ENCODE measurements around the gene AP4M1. TPM values are rescaled to one million over a fixed set of nuclear protein-coding genes. Genes with fewer than 3 reads are reported as not detected.
A peak's percentile ranks its signal among the peaks of the same experiment; 100 is the strongest.

AP4M1 gene
- total and polyA plus RNA-seq, 4 donors = 3.3 to 5.5 (median 4.8) TPM

DNA sequence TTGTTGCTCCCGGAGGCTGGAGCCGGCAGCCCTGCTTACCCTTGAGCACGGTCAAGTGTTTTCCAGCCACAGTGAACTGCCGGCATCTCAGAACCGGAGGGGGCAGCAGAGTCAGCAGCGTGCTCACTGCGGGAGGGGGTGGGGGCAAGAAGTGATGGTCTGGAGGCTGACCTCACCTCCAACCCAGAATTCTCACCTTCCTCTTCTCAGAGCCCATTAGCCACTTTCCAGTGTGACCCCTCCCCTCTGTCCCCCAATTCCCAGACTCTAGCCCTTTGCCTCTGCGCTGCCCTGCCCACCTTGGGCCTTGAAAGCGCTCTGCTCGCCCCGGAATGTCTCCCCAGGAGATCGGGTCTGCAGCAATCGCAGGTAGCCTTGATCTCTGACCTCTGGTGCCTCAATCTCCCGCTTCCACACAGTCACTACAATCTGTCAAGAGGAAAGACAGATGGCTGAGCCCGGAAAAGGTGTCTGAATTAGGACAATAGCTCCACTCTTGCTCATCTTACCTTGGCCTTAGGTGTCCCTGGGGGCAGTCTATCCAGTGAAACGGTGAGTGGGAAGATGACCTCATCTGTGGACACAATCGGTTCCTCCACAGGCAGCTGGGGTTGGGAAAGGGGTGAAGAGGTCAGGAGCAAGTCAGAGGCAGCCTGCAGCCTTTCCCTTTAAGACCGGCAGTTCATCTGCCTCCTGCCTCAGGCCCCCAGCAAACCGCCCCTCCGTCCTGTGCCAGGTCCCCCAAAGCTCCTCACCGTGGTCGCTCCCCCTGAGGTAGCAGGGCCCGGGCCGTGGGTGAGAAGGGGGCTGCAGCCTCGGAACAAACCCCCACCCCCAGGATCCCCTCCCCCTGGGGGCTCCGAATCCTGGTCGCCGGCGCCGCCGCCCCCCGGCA is 56.1 kb downstream of the AP4M1 start:
- peak overlapping the region in 1 of 2 donors; percentile 35 for H3K9ac ChIP-seq (ENCODE audit: low read depth in 1 of 2, low read length in 2 of 2)
- peak overlapping the region; percentile 77 to 95 (median 83) for H3K4me3 ChIP-seq (ENCODE audit: low read depth in 1 of 3, low read length in 3 of 3)
- no peaks in the 10 kb centered on the region for H3K27me3 ChIP-seq (ENCODE audit: control insufficient read depth in 4 of 4, insufficient read depth in 4 of 4, low read length in 3 of 4)
- WGBS = 27% methylated on average over 32 of the region's 32 CpGs
- no peaks in the 10 kb centered on the region for H3K9me3 ChIP-seq (ENCODE audit: control insufficient read depth in 4 of 4, low read length in 3 of 4)
- peak overlapping the region; percentile 84 to 92 for H3K27ac ChIP-seq (ENCODE audit: low read depth in 1 of 2, low read length in 2 of 2)
- TF ChIP-seq EGR1 (IDR thresholded peaks at IDR 0.05; ENCODE audit: low read depth in 2 of 2) (no peak), YY1 (IDR thresholded peaks at IDR 0.05) (no peak), JUND (IDR thresholded peaks at IDR 0.05) (peak; percentile 92 to 93), HNF4A (conservative IDR thresholded peaks at IDR 0.05) (peak; percentile 23 to 46), RXRA (IDR thresholded peaks at IDR 0.05) (peak; percentile 64 to 75), FOXA2 (IDR thresholded peaks at IDR 0.05) (peak; percentile 17), NR2F2 (IDR thresholded peaks at IDR 0.05) (peak; percentile 80), SP1 (IDR thresholded peaks at IDR 0.05) (no peak)
- TF ChIP-seq, protein P1, sequence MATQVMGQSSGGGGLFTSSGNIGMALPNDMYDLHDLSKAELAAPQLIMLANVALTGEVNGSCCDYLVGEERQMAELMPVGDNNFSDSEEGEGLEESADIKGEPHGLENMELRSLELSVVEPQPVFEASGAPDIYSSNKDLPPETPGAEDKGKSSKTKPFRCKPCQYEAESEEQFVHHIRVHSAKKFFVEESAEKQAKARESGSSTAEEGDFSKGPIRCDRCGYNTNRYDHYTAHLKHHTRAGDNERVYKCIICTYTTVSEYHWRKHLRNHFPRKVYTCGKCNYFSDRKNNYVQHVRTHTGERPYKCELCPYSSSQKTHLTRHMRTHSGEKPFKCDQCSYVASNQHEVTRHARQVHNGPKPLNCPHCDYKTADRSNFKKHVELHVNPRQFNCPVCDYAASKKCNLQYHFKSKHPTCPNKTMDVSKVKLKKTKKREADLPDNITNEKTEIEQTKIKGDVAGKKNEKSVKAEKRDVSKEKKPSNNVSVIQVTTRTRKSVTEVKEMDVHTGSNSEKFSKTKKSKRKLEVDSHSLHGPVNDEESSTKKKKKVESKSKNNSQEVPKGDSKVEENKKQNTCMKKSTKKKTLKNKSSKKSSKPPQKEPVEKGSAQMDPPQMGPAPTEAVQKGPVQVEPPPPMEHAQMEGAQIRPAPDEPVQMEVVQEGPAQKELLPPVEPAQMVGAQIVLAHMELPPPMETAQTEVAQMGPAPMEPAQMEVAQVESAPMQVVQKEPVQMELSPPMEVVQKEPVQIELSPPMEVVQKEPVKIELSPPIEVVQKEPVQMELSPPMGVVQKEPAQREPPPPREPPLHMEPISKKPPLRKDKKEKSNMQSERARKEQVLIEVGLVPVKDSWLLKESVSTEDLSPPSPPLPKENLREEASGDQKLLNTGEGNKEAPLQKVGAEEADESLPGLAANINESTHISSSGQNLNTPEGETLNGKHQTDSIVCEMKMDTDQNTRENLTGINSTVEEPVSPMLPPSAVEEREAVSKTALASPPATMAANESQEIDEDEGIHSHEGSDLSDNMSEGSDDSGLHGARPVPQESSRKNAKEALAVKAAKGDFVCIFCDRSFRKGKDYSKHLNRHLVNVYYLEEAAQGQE (IDR thresholded peaks at IDR 0.05) = no peak
- TF ChIP-seq, protein P2, sequence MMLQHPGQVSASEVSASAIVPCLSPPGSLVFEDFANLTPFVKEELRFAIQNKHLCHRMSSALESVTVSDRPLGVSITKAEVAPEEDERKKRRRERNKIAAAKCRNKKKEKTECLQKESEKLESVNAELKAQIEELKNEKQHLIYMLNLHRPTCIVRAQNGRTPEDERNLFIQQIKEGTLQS (IDR thresholded peaks at IDR 0.05) = peak; percentile 70
- peaks cover 2 to 30% (median 11%) of the 10 kb centered on the region in 4 donors for H3K36me3 ChIP-seq (ENCODE audit: control insufficient read depth in 4 of 4, insufficient read depth in 3 of 4, low read depth in 1 of 4, low read length in 3 of 4)
- peaks cover 3 to 17% (median 10%) of the 10 kb centered on the region in 4 donors for H3K4me1 ChIP-seq (ENCODE audit: control insufficient read depth in 4 of 4, insufficient read depth in 4 of 4, low read length in 3 of 4)
- DNase-seq (ENCODE audit: low spot score) = peak; percentile 55

Small RNA genes within 50 kb of the gene (small RNA-seq; reads per million reads assigned to genes)
- gene MIR106B = 97.8 reads per million, percentile 98 among the genes with 10 or more reads in this experiment
- gene MIR25 = 920 reads per million, percentile 99 among the genes with 10 or more reads in this experiment
- 299 reads per million, percentile 98 among the genes with 10 or more reads in this experiment for gene MIR93

Other genes with a start within 250 kb of the AP4M1 start
- under 1 TPM in 1 of 2 donors, not detected in 1; 0.25 TPM for gene OR2AE1, start 224.6 kb upstream of the AP4M1 start, total RNA-seq
- gene OR2AE1, start 224.6 kb upstream of the AP4M1 start, polyA plus RNA-seq = not detected
- 10 to 100 TPM; 16.2 to 23.0 TPM for gene TRIM4, start 182.1 kb upstream of the AP4M1 start, total RNA-seq
- 10 to 100 TPM; 11.9 to 13.1 TPM for gene TRIM4, start 182.1 kb upstream of the AP4M1 start, polyA plus RNA-seq
- gene GJC3, start 172.0 kb upstream of the AP4M1 start, total RNA-seq = under 1 TPM; 0.08 to 0.09 TPM
- gene GJC3, start 172.0 kb upstream of the AP4M1 start, polyA plus RNA-seq = 1 to 10 TPM in 1 of 2 donors, under 1 TPM in 1; 0.20 to 1.3 TPM
- gene AZGP1, start 125.6 kb upstream of the AP4M1 start, total RNA-seq = 100 to 1,000 TPM in 1 of 2 donors, 10 to 100 TPM in 1; 99.5 to 952 TPM
- gene AZGP1, start 125.6 kb upstream of the AP4M1 start, polyA plus RNA-seq = 1,000 to 10,000 TPM; 1,348 to 2,721 TPM
- 100 to 1,000 TPM in 1 of 2 donors, 10 to 100 TPM in 1; 20.5 to 117 TPM for gene ZKSCAN1, start 86.0 kb upstream of the AP4M1 start, total RNA-seq
- 10 to 100 TPM; 11.8 to 39.7 TPM for gene ZKSCAN1, start 86.0 kb upstream of the AP4M1 start, polyA plus RNA-seq
- gene ZSCAN21, start 51.9 kb upstream of the AP4M1 start, total RNA-seq = 1 to 10 TPM; 8.5 to 8.6 TPM
- 1 to 10 TPM; 4.6 to 5.3 TPM for gene ZSCAN21, start 51.9 kb upstream of the AP4M1 start, polyA plus RNA-seq
- 10 to 100 TPM; 14.0 to 18.2 TPM for gene ZNF3, start 19.9 kb upstream of the AP4M1 start, total RNA-seq
- 10 to 100 TPM; 10.2 to 10.4 TPM for gene ZNF3, start 19.9 kb upstream of the AP4M1 start, polyA plus RNA-seq
- 10 to 100 TPM; 28.7 to 30.8 TPM for gene COPS6, start 12.7 kb upstream of the AP4M1 start, total RNA-seq
- gene COPS6, start 12.7 kb upstream of the AP4M1 start, polyA plus RNA-seq = 10 to 100 TPM; 62.7 to 63.2 TPM
- gene MCM7, start 246 bp upstream of the AP4M1 start, total RNA-seq = 100 to 1,000 TPM in 1 of 2 donors, 10 to 100 TPM in 1; 20.6 to 143 TPM
- 10 to 100 TPM; 12.6 to 14.6 TPM for gene MCM7, start 246 bp upstream of the AP4M1 start, polyA plus RNA-seq
- 10 to 100 TPM; 16.1 to 17.9 TPM for gene TAF6, start 17.7 kb downstream of the AP4M1 start, total RNA-seq
- gene TAF6, start 17.7 kb downstream of the AP4M1 start, polyA plus RNA-seq = 10 to 100 TPM in 1 of 2 donors, 1 to 10 TPM in 1; 8.9 to 16.3 TPM
- gene CNPY4, start 18.0 kb downstream of the AP4M1 start, total RNA-seq = 10 to 100 TPM in 1 of 2 donors, 1 to 10 TPM in 1; 3.7 to 11.9 TPM
- gene CNPY4, start 18.0 kb downstream of the AP4M1 start, polyA plus RNA-seq = 1 to 10 TPM; 1.9 to 3.8 TPM
- 1 to 10 TPM; 1.4 TPM for gene MBLAC1, start 25.3 kb downstream of the AP4M1 start, total RNA-seq
- 1 to 10 TPM; 1.0 to 1.3 TPM for gene MBLAC1, start 25.3 kb downstream of the AP4M1 start, polyA plus RNA-seq
- 10 to 100 TPM; 28.4 to 39.8 TPM for gene LAMTOR4, start 47.3 kb downstream of the AP4M1 start, total RNA-seq
- 100 to 1,000 TPM in 1 of 2 donors, 10 to 100 TPM in 1; 75.5 to 112 TPM for gene LAMTOR4, start 47.3 kb downstream of the AP4M1 start, polyA plus RNA-seq
- gene TRAPPC14, start 57.1 kb downstream of the AP4M1 start, total RNA-seq = 1 to 10 TPM; 3.5 to 6.9 TPM
- 1 to 10 TPM; 2.8 to 9.7 TPM for gene TRAPPC14, start 57.1 kb downstream of the AP4M1 start, polyA plus RNA-seq
- under 1 TPM; 0.17 to 0.28 TPM for gene GAL3ST4, start 67.0 kb downstream of the AP4M1 start, total RNA-seq
- gene GAL3ST4, start 67.0 kb downstream of the AP4M1 start, polyA plus RNA-seq = under 1 TPM; 0.18 to 0.57 TPM
- under 1 TPM; 0.33 to 0.79 TPM for gene GPC2, start 75.7 kb downstream of the AP4M1 start, total RNA-seq
- gene GPC2, start 75.7 kb downstream of the AP4M1 start, polyA plus RNA-seq = under 1 TPM in 1 of 2 donors, not detected in 1; 0.14 TPM
- gene STAG3, start 76.3 kb downstream of the AP4M1 start, total RNA-seq = 1 to 10 TPM in 1 of 2 donors, under 1 TPM in 1; 0.28 to 1.1 TPM
- 1 to 10 TPM; 5.4 to 7.0 TPM for gene STAG3, start 76.3 kb downstream of the AP4M1 start, polyA plus RNA-seq
- under 1 TPM; 0.37 to 0.59 TPM for gene PVRIG, start 118.3 kb downstream of the AP4M1 start, total RNA-seq
- gene PVRIG, start 118.3 kb downstream of the AP4M1 start, polyA plus RNA-seq = under 1 TPM; 0.58 to 0.81 TPM
- gene SPDYE3, start 206.1 kb downstream of the AP4M1 start, total RNA-seq = not detected
- gene SPDYE3, start 206.1 kb downstream of the AP4M1 start, polyA plus RNA-seq = 1 to 10 TPM in 1 of 2 donors, under 1 TPM in 1; 0.07 to 1.7 TPM